ENCODE measurements around the gene MEST.
"Not testable (repeated sequence)": the region's sequence is repeated elsewhere in the genome, so short reads cannot be mapped to it uniquely, and the experiment has no call there.

MEST gene, protein sequence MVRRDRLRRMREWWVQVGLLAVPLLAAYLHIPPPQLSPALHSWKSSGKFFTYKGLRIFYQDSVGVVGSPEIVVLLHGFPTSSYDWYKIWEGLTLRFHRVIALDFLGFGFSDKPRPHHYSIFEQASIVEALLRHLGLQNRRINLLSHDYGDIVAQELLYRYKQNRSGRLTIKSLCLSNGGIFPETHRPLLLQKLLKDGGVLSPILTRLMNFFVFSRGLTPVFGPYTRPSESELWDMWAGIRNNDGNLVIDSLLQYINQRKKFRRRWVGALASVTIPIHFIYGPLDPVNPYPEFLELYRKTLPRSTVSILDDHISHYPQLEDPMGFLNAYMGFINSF

DNA sequence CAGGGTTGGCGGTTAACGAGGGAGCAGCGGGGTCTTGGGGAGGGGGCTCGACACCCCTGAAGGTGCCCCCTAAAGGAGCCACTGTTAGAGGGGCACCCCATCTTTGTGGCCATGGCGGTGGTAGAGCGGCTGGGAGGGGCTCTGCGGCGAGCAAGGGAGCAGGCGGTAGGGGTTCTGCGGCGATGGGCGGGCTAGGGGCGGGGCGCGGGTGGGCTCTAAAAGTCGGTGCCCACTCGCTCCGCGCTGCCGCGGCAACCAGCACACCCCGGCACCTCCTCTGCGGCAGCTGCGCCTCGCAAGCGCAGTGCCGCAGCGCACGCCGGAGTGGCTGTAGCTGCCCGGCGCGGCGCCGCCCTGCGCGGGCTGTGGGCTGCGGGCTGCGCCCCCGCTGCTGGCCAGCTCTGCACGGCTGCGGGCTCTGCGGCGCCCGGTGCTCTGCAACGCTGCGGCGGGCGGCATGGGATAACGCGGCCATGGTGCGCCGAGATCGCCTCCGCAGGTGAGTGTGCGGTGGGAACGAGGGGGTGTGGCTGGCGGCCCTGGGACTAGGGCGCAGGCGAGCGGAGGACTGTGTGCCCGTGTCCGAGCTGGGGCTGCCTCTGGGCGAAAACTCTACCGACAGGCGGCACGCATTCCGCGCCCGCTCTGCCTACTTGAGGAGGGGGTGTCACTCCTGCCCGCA is at the start of gene MEST:
MEST (plus strand) TSS at position 245 of the 682 bp plus-strand sequence; CDS start at position 474, 229 bp downstream.
- peak; percentile 35 for DNase-seq (ENCODE audit: low spot score)

DNA sequence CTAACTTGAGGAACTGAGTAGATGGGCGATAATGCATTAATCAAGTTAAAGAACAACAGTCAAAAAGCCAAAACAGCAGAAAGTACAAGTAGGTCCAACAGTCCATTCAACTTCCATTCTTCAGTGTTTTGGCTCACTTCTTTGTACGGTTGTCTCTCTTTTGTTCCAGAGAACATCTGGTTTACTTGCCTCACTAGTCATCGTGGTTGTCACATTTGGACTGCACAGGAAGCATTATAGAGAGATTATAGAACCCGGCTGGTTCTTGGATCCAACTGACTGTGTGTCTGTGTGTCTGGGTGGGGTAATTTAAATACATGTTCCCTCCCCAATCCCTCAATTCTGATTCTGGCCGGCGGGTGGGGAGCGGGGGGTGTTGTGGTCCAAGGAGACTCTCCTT is 49.3 kb upstream of the MEST start:
- no peak for DNase-seq (ENCODE audit: low spot score)

DNA sequence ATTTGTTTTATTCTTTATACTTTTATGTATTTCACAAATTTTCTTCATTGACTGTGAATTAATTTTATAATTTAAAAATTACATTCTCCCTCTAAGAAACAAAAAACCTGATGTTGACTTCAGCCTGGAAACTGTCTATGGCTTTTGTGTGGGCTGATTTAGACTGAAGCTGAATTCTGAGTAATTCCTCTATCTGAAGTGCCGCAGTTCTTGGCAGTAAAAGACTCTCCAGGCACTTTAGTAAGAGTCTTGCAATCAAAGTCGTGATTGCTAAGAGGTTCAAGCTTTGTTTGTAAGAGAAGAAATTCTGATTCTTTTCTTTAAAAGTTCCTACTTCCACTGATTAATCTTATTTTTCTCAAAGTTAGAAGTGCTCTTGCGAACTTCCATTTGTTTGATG is 47.7 kb upstream of the MEST start:
- peak; percentile 61 for DNase-seq (ENCODE audit: low spot score)

DNA sequence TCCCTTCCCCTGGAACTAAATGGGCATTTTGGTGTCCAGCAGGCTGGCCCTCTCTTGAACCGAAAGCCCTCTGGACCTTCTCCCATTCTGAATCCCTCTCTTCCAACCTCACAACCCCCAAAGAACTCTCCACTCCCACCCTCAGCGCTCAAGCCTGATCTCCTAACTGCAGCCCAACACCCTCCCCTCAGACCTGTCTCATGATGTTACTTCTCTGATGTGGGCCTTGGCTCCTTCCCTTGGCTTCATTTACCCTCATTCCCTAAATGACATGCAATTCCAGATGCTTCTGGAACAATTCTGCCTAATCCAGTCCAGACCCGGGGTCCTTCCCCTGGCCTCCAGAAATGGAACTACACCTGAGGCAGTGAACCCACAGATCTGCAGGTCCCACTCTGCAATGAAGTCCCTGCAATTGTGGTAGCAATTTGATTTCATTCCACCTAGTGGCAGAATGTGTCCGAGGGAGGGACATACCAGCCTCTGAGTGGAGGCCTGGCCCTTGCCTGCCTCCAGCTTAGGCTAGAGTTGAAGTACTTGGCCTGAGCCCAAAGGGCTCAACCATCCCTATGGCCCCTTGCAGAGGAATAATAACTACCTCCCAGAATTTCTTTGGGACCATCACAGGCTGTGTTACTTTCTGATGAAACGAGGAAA is 47.0 kb upstream of the MEST start:
- no peak for DNase-seq (ENCODE audit: low spot score)

DNA sequence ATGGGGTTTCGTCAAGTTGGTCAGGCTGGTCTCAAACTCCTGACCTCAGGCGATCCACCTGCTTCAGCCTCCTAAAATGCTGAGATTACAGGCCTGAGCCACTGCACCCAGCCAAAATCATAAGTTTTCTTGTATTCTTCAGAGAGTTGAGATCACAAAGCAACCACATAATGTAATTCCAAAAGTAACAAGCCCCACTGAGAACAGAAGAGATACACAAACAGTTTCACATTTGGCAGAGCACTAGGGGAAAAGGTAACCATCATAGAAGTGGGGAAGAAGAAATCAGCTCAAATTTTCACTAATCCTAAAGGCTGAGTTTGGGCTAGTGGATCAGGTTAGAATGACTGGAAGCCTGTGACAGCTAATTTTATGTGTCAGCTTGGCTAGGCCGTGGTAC is 45.6 kb upstream of the MEST start:
- no peak for DNase-seq (ENCODE audit: low spot score)

DNA sequence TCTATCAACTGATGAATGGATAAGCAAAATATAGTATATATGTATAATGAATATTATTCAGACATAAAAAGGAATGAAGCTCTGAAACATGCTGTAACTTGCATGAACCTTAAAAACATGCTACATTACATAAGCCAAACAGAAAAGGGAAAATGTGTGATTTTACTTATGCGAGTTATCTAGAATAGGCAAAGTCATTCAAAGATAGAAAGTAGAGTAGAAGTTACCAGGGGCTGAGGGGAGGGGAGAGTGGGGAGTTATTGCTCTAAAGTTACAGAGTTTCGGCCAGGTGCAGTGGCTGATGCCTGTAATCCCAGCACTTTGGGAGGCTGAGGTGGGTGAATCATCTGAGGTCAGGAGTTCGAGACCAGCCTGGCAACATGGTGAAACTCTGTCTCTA is 40.5 kb upstream of the MEST start:
- not testable (repeated sequence) for DNase-seq (ENCODE audit: low spot score)

DNA sequence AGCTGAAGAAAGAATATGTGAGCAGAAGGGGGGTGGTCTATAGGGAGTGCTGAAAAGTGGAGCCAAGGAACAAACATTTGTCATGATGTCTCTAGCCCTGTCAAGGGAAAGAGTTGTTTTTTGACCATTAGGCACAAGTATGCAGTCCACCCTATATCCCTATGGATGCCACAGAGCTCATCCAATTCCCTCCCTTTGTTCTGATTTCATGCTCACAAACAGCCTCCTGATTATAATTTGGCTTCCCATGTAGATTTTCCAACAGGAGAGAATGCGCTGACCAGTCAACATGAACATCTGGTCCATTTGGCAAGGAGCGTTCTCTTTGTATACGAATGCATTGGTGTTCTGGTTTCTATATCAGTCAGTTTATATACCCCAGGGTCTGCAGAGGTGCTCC is 38.9 kb upstream of the MEST start:
- no peak for DNase-seq (ENCODE audit: low spot score)

DNA sequence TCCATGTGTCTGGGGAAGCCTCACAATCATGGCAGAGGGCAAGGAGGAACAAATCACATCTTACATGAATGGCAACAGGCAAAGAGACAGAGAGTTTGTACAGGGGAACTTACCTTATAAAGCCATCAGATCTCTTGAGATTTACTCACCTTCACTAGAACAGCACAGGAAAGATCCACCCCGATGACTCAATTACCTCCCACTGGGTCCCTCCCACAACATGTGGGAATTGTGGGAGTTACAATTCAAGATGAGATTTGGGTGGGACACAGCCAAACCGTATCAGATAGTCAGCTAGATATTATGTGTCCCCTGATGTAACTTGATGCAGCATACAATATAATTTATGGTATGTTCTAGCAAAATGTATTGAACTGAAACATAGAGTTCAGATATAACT is 36.9 kb upstream of the MEST start:
- no peak for DNase-seq (ENCODE audit: low spot score)

DNA sequence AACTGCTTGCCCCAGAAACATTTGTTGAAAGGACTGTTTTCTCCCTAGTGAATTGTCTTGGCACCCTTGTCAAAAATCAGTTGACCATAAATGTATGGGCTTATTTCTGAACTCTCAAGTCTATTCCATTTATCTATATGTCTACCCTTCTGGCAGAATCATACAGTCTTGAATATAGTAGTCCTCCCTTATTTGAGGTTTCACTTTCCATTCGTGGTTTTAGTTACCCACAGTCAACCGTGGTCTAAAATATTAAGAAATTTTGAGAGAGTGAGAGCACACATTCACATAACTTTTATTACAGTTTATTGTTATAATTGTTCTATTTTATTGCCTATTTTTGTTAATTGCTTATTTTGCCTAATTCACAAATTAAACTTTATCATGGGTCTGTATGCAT is 33.6 kb upstream of the MEST start:
- no peak for DNase-seq (ENCODE audit: low spot score)

DNA sequence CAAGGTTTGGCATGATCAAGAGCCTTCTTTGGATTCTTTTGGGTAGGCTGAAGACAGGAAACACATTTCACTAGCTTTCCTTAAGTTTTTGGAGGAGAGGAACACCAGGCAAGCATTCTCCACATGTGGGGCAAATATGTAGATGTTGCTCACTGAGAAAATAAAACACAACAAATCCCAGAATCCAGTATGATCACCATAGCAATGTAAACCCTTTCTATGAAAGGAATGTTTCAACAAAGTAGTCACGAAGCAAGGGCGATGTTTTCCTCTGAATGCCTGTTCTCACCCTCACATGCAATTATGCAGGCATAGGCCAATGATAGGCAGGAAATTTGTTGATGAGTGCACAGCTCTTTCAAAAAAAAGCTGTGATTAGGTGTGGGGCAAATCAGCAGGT is 30.6 kb upstream of the MEST start:
- peak; percentile 54 for DNase-seq (ENCODE audit: low spot score)

DNA sequence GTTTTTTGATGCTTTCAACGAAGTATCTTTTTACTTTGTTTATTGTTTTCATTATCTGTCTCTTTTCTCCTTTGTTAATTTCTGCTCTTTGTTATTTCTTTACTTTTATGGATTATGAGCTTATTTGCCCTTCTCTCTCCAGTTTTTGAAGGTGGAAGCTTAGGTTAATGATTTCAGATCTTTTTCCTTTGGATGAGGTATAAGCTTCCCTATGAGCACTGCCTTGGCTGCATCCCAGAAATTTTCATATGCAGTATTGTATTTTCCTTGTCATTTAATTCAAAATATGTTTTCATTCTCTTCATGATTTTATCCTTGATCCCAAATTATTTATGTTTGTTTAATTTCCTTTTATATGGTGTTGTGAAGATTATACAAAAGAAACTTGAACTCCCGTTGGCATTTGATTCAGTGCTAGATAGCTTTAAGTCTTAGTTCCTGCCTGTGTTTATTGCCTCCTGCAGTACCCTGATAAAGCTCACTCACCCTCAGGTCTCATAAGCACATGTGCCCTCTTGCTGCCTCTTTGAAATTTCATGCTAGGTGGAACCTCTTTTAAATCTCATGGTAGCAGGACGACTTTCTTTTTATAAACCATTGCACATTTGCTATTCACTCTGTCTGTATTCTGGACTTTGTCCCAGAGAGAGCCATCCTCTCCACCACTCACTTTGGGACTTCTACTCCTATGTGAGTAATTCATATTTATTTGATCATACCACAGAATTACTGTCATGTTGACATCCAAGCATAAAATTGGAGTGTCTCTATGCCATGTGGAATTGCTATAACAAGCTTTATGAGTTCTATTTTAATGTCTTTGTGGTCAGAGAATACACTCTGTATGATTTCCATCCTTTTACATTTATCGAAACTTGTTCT is 28.1 kb upstream of the MEST start:
- DNase-seq (ENCODE audit: low spot score) = no peak

DNA sequence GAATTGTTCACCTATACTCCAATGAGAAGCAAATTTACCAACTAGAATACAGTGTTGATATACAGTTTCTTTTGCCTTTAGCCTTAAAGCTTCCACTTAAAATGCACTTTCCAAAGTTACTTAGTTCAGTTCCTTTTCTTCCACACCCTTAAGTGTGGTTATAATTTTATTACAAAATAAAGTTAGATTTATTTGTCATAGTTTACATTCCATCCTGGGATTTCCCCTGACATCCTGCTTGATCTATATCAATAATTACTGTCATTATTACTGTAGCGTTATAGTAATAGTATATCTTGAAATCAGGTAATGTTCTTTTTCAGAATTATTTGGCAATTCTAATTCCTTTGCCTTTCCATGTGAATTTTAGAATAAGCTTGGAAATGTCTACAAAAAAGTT is 23.3 kb upstream of the MEST start:
- no peak for DNase-seq (ENCODE audit: low spot score)

DNA sequence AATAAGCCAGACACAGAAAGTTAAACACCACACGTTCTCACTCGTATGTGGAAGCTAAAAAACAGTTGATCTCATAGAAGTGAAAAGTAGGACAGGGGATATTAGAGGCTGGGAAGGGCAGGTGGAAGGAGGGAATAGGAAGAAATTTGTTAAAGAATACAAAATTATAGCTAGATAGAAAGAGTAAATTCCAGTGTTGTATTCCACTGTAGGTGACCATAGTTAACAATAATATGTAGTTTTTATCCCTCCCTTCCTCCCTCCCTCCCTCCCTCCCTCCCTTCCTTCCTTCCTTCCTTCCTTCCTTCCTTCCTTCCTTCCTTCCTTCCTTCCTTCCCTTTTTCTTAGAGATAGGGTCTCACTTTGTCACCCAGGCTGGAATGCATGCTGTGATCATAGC is 19.9 kb upstream of the MEST start:
- no peak for DNase-seq (ENCODE audit: low spot score)

DNA sequence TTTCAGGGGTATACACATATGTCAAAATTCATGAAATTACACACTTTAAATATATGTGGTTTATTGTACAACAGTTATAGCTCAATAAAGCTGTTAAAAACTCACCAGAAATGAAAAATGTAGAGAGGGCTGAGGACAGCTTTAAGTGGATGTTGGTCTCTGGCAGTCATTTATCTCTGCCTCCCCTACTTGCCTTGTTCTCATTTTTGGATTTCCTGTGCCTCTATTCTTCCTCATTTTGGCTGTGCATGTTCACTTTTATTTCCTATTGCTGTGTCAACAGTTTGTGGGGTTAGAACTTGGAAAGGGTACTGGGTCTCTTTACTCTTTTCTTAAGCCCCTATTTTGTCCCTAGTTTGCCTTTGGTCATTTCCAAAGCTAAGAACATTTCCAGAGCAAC is 18.6 kb upstream of the MEST start:
- DNase-seq (ENCODE audit: low spot score) = no peak

DNA sequence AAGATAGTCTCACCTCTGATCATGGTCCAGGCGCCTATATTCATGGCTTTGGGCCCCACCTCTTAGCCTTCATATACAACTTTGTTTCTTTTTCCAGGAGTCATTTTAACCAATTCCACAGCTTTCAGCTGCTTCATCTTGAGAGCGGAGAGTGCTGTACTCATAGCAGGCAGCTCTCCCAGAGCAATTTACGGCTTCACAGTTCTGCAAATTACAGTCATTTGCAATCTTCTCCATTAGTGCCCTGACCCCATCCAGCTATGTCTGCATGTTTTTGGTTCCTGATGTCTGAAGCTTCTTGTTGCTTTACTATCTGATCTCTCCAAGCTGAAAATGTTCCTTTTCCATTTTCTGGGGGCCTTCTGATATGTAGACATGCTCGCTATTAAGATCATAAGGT is 18.0 kb upstream of the MEST start:
- no peak for DNase-seq (ENCODE audit: low spot score)

DNA sequence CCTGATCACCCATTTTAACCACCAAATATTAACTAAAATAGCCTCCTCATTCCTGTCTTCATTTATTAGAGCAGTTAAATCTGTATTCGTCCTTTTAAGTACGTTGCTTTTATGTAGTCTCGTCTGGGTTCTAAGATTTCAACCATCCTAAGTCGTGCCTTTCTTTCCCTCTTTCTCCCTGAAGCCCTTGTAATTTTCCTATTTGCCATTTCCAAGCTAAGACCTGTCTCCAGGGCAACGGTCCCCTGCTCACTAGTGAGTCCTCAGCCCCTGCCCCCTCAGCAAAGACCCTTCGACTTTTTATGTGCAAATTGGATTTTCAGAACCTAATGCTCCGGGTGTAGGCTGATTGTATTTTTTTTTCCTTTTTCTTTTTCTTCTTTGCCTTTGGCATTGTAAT is 16.1 kb upstream of the MEST start:
- DNase-seq (ENCODE audit: low spot score) = no peak

DNA sequence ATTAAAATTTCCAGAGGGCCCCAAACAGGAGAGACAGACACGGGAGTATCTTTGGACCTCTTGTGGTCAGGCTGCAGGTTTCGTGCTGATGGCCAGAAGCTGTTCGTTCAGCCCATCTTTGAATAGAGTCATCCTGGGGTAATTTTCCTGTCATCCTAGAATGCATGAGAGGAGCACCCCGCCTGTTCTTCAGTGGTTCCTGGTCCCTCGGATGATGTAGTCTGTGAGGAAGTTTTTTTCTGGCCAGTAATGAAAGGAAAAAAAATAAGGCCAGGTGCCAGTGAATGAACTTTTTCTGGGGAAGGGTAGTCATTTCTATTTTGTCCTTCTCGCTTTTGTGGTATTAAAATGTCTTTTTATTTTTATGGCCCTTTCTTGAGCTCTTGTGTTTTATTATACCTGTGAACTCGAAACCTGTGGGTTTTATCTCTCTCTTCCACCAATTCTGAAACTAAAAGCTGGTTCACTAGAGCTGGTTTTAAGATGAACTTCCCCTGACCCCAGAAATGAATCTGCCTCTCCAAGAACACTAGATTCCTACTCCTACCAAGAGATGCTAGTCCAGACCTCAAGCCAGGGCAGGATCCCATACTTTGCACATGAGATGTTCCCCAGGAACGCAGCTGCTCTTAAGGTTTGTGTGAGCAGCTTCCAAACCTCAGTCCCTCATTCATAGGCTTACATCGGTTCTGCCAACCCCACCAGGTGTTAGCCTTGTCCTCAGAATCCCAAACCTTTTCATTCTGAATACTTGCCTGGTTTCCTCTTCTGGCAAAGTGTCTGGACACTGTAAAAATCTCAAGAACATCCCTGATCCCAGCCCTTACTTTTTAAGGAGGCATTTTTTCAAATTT is 15.4 kb upstream of the MEST start:
- DNase-seq (ENCODE audit: low spot score) = peak; percentile 36

DNA sequence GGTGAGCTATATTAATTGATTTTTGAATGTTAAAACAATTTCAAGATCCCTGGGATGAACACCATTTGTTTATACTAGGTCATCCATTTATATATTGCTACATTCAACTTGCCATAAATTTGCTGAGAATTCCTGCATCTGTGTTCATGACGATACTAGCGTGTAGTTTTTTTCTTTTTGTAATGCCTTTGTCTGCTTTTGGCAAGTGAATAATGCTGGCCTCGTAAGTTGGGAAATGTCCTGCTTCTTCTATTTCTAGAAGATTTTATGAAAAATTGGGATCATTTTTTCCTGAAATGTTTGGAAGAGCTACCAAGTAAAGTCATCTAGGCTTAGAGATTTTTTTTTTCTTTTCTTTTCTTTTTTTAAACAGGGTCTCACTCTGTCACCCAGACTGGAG is 12.9 kb upstream of the MEST start:
- no peak for DNase-seq (ENCODE audit: low spot score)

DNA sequence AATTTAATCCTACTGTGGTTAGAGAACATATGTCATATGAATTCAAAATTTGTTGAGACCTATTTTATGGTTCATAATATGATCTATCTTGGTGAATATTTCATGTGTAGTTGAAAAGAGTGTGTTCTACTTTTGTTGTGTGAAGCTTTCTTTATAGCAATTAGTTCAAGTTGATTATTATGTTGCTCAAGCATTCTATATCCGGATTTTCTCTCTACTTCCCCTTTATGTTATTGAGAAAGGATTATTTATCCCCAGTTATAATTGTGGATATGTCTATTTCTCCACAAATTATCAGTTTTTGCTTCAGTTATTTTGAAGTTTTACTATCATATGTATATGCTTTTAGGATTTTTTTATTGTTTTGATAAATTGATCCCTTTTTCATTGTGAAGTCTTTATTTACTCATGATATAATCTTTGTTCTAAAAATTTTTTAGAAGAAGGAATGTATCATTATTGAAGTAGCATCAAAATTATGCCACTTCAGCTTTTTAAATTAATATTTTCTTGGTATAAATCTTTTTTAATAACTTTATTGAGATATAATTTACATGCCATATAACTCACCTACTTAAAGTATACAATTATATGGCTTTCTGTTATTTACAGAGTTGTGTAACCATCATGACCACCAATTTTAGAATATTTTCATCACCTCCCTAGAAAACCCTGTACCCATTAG is 12.0 kb upstream of the MEST start:
- no peak for DNase-seq (ENCODE audit: low spot score)

DNA sequence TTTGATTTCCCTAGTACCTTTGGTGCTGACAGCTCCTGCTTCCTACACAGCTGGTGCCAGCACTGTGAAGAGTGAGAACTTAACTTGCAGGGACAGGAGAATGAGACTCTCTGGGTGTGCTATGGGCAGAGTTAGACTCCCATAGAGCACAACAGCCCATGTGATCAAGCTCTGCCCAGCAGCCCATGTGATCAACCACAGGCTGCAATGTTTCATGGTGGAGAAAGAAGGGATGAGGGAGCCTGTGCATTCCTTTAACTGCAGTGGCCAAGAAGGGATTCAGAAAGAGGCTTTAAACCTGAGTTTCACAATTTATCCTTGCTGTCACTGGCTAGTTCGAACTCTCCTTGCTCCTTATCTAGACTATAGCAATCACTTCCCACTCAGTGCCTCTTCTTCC is 10.0 kb upstream of the MEST start:
- DNase-seq (ENCODE audit: low spot score) = peak; percentile 54

DNA sequence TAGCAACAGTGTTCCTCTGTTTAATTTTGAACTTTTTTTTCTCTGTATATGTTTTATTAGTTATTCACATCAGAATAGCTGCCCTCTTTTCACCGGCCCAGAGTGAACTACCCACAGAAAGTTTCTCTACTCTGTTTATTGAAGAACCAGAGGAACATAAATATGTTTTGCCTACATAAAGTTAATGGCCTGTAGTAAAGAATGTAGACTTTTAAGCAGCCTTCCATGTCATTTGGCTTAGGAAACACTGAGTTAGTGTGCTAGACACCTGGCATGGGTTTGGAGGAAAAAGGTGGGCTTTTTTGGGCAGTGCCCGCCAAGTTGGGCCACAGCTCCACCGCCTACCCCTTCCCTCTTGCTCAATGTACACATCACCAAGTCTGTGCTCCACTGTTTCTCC is 8.9 kb upstream of the MEST start:
- DNase-seq (ENCODE audit: low spot score) = no peak

Measured in AG20443 (cell line).